ENCODE measurements around the gene AUH.

DNA sequence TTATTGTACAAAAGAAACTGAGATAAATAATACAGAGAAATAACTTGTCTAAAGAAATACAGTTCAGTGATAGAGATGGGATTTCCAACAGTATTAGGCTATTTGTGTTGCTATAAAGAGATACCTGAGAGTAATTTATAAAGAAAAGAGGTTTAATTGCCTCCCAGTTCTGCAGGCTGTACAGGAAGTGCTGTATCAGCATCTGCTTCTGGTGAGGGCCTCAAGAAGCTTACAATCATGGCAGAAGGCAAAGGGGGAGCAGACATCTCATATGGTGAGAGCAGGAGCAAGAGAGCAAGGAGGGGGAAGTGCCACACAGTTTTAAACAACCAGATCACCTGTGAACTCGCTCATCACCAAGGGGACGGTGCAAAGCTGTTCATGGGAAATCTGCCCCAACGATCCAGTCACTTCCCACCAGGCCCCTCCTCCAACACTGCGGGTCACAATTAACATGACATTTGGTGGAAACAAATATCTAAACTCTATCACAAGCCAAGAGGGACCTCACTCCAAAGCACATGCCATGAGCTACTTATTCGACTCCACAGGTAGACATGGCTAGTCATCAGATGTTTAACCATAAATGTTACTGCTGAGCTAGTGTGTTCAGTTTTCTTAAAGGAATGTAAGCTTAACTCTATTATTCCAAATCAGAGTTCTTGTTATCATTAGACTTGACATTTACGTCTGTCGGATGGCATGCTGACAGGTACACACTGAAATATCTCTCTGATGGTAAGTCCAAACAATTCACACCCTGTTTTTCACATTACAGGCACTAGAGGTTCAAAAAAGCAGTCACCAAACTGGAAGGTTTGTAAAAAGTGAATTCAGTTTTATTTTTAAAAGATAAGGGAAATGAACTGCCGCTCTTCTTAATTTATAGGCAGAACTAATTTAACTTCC is 82.2 kb downstream of the AUH start:
- TF ChIP-seq, protein P1, sequence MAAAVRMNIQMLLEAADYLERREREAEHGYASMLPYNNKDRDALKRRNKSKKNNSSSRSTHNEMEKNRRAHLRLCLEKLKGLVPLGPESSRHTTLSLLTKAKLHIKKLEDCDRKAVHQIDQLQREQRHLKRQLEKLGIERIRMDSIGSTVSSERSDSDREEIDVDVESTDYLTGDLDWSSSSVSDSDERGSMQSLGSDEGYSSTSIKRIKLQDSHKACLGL (CRISPR knock-in tag; IDR thresholded peaks at IDR 0.05; ENCODE audit: borderline replicate concordance, poor library complexity, severe bottlenecking): no peak
- TF ChIP-seq, protein P2, sequence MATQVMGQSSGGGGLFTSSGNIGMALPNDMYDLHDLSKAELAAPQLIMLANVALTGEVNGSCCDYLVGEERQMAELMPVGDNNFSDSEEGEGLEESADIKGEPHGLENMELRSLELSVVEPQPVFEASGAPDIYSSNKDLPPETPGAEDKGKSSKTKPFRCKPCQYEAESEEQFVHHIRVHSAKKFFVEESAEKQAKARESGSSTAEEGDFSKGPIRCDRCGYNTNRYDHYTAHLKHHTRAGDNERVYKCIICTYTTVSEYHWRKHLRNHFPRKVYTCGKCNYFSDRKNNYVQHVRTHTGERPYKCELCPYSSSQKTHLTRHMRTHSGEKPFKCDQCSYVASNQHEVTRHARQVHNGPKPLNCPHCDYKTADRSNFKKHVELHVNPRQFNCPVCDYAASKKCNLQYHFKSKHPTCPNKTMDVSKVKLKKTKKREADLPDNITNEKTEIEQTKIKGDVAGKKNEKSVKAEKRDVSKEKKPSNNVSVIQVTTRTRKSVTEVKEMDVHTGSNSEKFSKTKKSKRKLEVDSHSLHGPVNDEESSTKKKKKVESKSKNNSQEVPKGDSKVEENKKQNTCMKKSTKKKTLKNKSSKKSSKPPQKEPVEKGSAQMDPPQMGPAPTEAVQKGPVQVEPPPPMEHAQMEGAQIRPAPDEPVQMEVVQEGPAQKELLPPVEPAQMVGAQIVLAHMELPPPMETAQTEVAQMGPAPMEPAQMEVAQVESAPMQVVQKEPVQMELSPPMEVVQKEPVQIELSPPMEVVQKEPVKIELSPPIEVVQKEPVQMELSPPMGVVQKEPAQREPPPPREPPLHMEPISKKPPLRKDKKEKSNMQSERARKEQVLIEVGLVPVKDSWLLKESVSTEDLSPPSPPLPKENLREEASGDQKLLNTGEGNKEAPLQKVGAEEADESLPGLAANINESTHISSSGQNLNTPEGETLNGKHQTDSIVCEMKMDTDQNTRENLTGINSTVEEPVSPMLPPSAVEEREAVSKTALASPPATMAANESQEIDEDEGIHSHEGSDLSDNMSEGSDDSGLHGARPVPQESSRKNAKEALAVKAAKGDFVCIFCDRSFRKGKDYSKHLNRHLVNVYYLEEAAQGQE (IDR thresholded peaks at IDR 0.05; ENCODE audit: borderline replicate concordance): no peak
- TF ChIP-seq, protein P2 (CRISPR knock-in tag; IDR thresholded peaks at IDR 0.05; ENCODE audit: low read depth): no peak
- TF ChIP-seq RAD21 (CRISPR knock-in tag; conservative IDR thresholded peaks at IDR 0.05 in 1 of 2, IDR thresholded peaks at IDR 0.05 in 1 of 2) (no peak), POLR2A (conservative IDR thresholded peaks at IDR 0.05) (no peak), TAF1 (IDR thresholded peaks at IDR 0.05; ENCODE audit: control insufficient read depth, extremely low read depth, insufficient read depth, low read length, severe bottlenecking) (no peak)
- TF ChIP-seq, protein P3, sequence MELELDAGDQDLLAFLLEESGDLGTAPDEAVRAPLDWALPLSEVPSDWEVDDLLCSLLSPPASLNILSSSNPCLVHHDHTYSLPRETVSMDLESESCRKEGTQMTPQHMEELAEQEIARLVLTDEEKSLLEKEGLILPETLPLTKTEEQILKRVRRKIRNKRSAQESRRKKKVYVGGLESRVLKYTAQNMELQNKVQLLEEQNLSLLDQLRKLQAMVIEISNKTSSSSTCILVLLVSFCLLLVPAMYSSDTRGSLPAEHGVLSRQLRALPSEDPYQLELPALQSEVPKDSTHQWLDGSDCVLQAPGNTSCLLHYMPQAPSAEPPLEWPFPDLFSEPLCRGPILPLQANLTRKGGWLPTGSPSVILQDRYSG (tag; conservative IDR thresholded peaks at IDR 0.05; ENCODE audit: low read depth): no peak

Data from K562 (cell line).